GM12878 (cell line): ENCODE data around the gene MND1. TPM values are rescaled to one million over a fixed set of nuclear protein-coding genes. Genes with fewer than 3 reads are reported as not detected.

Experiments
- ATAC-seq: fragments of 200-7000 bp; cut with Tn5 transposase; 3 replicates; pipeline ENCODE4 v1.9.1; 2020; ENCODE audit warnings: mild to moderate bottlenecking, moderate library complexity
- BruUV-seq: library from RNA; stranded (reverse); fragments of 400-500 nt; replicated peaks from 2 replicates; lab custom pipeline; 2021; lab: Mats Ljungman, UMichigan
- CTCF ChIA-PET: fragments of 300-600 bp; sonication (Branson Sonifier 250); formaldehyde crosslinking; extraction: SDS; loops from one replicate; lab custom pipeline; 2021; ENCODE audit warnings: inconsistent platforms; lab: Yijun Ruan, JAX
- POLR2A ChIA-PET: fragments of 350-600 bp; formaldehyde crosslinking; extraction: SDS; loops from one replicate; lab custom pipeline; 2021; ENCODE audit warnings: inconsistent platforms; lab: Charles Lee
- RAD21 ChIA-PET: fragments of 300-600 bp; sonication (Branson Sonifier 250); formaldehyde crosslinking; loops from one replicate; lab custom pipeline; 2023; ENCODE audit warnings: antibody characterized with exemption; ENCODE audit not compliant: unreplicated experiment; lab: Charles Lee
- SMC1A ChIA-PET: fragments of 300-600 bp; sonication (Branson Sonifier 250); formaldehyde crosslinking; loops from one replicate; lab custom pipeline; 2023; ENCODE audit not compliant: unreplicated experiment, uncharacterized antibody; lab: Charles Lee
- DNase-seq: peaks from one replicate; pipeline ENCODE4 v3.0.0-alpha.2; 2011; ENCODE audit warnings: low read depth, low spot score
- FAIRE-seq: peaks from 3 replicates; lab custom pipeline; 2011; peaks lifted over from hg19 to GRCh38; lab: Jason Lieb, UNC
- H2AFZ ChIP-seq: 2 replicates; pipeline ENCODE4 v1.6.0; 2011; ENCODE audit warnings: low read depth, low read length, control low read depth; ENCODE audit not compliant: control insufficient read depth
- H3K27ac ChIP-seq: 2 replicates; pipeline ENCODE4 v1.5.1; 2011; ENCODE audit warnings: control low read depth; ENCODE audit not compliant: control insufficient read depth, insufficient read depth
- H3K27me3 ChIP-seq, 2 experiments: replicated peaks in 1 of 2; 2 replicates each; pipeline versions ENCODE4 v1.6.0 to v1.6.1; 2011; ENCODE audit warnings: low read length in 1 of 2; ENCODE audit not compliant: control insufficient read depth in 2 of 2, insufficient read depth in 2 of 2
- H3K36me3 ChIP-seq, 2 experiments: 2 replicates each; pipeline ENCODE4 v1.5.1; 2011; ENCODE audit warnings: low read length in 1 of 2; ENCODE audit not compliant: control insufficient read depth in 2 of 2, insufficient read depth in 2 of 2
- H3K4me1 ChIP-seq: 2 replicates; pipeline ENCODE4 v1.6.1; 2011; ENCODE audit warnings: mild to moderate bottlenecking, low read length, moderate library complexity, mixed read lengths; ENCODE audit not compliant: control insufficient read depth, insufficient read depth
- H3K4me2 ChIP-seq: 2 replicates; pipeline ENCODE4 v1.6.0; 2011; ENCODE audit warnings: control low read depth; ENCODE audit not compliant: control insufficient read depth, insufficient read depth
- H3K4me3 ChIP-seq: fragments of 200-600 bp; sonication (generic); 2 replicates; pipeline ENCODE4 v1.5.1; 2016
- H3K79me2 ChIP-seq: 2 replicates; pipeline ENCODE4 v1.6.0; 2011; ENCODE audit warnings: low read length; ENCODE audit not compliant: control insufficient read depth, insufficient read depth
- H3K9ac ChIP-seq: 2 replicates; pipeline ENCODE4 v1.8.0; 2011; ENCODE audit warnings: low read length, control low read depth, mixed read lengths; ENCODE audit not compliant: control insufficient read depth, insufficient read depth
- H3K9me3 ChIP-seq: replicated peaks from 3 replicates; pipeline ENCODE4 v1.5.1; 2011; ENCODE audit warnings: mild to moderate bottlenecking, low read length; ENCODE audit not compliant: control insufficient read depth, insufficient read depth
- H4K20me1 ChIP-seq: 2 replicates; pipeline ENCODE4 v1.6.0; 2011; ENCODE audit not compliant: control insufficient read depth, insufficient read depth
- EGR1 ChIP-seq, 2 experiments: IDR thresholded peaks; 1 replicate in 1 of 2; 2 replicates in 1 of 2; pipeline ENCODE4 v1.6.1; 2011 to 2012; ENCODE audit warnings: low read depth in 2 of 2, low read length in 2 of 2, borderline replicate concordance in 1 of 2, mild to moderate bottlenecking in 1 of 2, moderate library complexity in 1 of 2
- EP300 ChIP-seq, 2 experiments: fragments of 150-350 bp in 1 of 2; IDR thresholded peaks; 2 replicates each; pipeline ENCODE4 v1.6.1; 2011 to 2012; ENCODE audit warnings: low read depth in 2 of 2, low read length in 2 of 2, borderline replicate concordance in 1 of 2, improper control_type of control experiment in 1 of 2, inconsistent platforms in 1 of 2; ENCODE audit not compliant: control insufficient read depth in 1 of 2
- GABPA ChIP-seq: IDR thresholded peaks from 2 replicates; pipeline ENCODE4 v1.6.1; 2014; ENCODE audit warnings: antibody characterized with exemption, low read depth, mild to moderate bottlenecking, inconsistent platforms
- IRF4 ChIP-seq: IDR thresholded peaks from 2 replicates; pipeline ENCODE4 v1.6.1; 2011; ENCODE audit warnings: low read depth, low read length
- SIX5 ChIP-seq: IDR thresholded peaks from 2 replicates; pipeline ENCODE4 v1.6.1; 2011; ENCODE audit warnings: mild to moderate bottlenecking, low read depth, low read length, moderate library complexity; ENCODE audit not compliant: severe bottlenecking
- ZBED1 ChIP-seq: IDR thresholded peaks from 2 replicates; pipeline ENCODE4 v1.6.1; 2016; ENCODE audit warnings: borderline replicate concordance
- WGBS: methylation state at CpG from one replicate; pipeline ENCODE4 v1.1.6; 2016; ENCODE audit warnings: low lambda C conversion rate; ENCODE audit not compliant: insufficient replicate concordance, insufficient coverage; ENCODE audit errors: missing lambda C conversion rate; 5-methylcytosine and 5-hydroxymethylcytosine counted together
- in situ Hi-C: fragments of 300-500 bp; cut with MboI; formaldehyde crosslinking; loops from 9 replicates; pipeline ENCODE4 v1.14.3; 2018; ENCODE audit warnings: mixed read lengths
- intact Hi-C: fragments of 100-400 bp; cut with micrococcal nuclease; formaldehyde crosslinking; loops from one replicate; pipeline ENCODE4 v1.14.2; 2022; ENCODE audit not compliant: unreplicated experiment
- polyA plus RNA-seq, 11 experiments: library from polyadenylated mRNA; depleted of rRNA in 4 of 11; unstranded in 6 of 11; stranded (reverse) in 5 of 11; fragments of >200 nt; fragmentation: Nextera tagmentation in 4 of 11; fragmentation: Illumina TruSeq in 1 of 11; extraction: Ambion mirVana in 4 of 11; extraction: Trizol in 1 of 11; gene quantifications; 1 replicate in 1 of 11; 2 replicates in 10 of 11; pipeline versions ENCODE4 v1.2.1 to v1.2.3, GENCODE V29; 2011 to 2016; ENCODE audit warnings: inconsistent platforms in 2 of 11, missing spikeins in 2 of 11, low read depth in 1 of 11
- total RNA-seq, 4 experiments: library from RNA; depleted of rRNA in 3 of 4; stranded (reverse); fragments of >200 nt in 3 of 4; fragmentation: Illumina TruSeq in 1 of 4; extraction: Trizol in 1 of 4; gene quantifications; 2 replicates each; pipeline versions ENCODE4 v1.2.1 to v1.2.3, GENCODE V29; 2013 to 2021
- TF ChIP-seq, protein P1 (sequence below): fragments of 450-650 bp; IDR thresholded peaks from 2 replicates; pipeline ENCODE4 v1.6.1; 2018; ENCODE audit warnings: mild to moderate bottlenecking, low read depth, moderate library complexity; ENCODE audit not compliant: partially characterized antibody
- TF ChIP-seq, protein P2 (sequence below): IDR thresholded peaks from 2 replicates; pipeline ENCODE4 v1.6.1; 2012; ENCODE audit warnings: low read depth, low read length, improper control_type of control experiment
- TF ChIP-seq, protein P3 (sequence below): IDR thresholded peaks from 2 replicates; pipeline ENCODE4 v1.6.1; 2012; ENCODE audit warnings: low read length, inconsistent platforms
- TF ChIP-seq, protein P4 (sequence below): IDR thresholded peaks from 2 replicates; pipeline ENCODE4 v1.6.1; 2011; ENCODE audit warnings: low read depth, low read length, improper control_type of control experiment, borderline replicate concordance

The MND1 gene
- total and polyA plus RNA-seq, 10 of the 15 experiments (the other 5 are each of a cell fraction or from before 2014, with no cell fraction given): 17.7 to 58.1 (median 47.3) TPM

DNA sequence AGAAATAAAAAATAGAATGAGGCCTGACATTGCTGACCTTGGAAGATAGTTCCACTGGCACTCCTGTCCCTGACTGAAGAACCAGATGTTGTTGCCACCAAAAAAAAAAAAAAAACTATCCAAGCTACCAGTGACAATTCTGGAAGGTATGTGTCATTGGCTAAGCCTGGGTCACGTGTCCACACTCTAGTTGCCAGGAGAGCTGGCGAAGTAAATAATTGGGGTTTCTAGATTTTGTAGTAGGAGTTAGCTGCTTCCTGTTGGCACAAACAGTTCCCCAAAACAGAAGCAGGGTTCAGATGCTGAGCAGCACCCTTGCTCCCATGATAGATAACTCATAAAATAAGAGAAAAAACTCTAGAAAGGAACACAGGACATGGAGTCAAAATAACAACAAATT, 20.5 kb downstream of the MND1 start:
- H3K9me3 ChIP-seq: no peaks in the 10 kb centered on the region; the same call in 2 of the 3 replicates

DNA sequence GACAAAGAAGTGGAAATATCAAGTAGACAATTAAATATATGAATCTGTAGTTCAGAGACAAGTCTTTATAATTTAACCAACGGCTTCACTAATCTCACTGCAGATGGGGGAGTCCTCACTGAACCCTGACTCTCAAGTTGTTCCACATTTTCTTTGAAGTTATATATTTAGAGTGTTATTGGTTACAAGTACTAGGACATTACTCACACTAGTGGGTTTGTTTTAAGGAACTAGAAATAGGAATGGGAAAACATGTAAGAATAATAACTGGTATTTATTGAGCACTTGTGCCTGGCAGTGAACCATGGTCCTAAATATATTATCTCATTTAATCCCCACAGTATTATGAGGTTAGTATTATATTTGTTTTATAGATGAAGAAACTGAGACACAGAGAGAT, 22.0 kb downstream of the MND1 start:
- FAIRE-seq (no peak), DNase-seq (no peak), ATAC-seq (no peak)
- H3K79me2 ChIP-seq: no peaks in the 10 kb centered on the region
- RAD21 ChIA-PET: no interaction called here
- H3K27me3 ChIP-seq: no peaks in the 10 kb centered on the region
- WGBS: 63% methylated on average over 1 of the region's 1 CpG
- SMC1A ChIA-PET: no interaction called here
- H3K4me3 ChIP-seq: no peak overlapping the region
- no peak overlapping the region for H3K9ac ChIP-seq
- no peaks in the 10 kb centered on the region for H3K4me1 ChIP-seq
- CTCF ChIA-PET: no interaction called here
- no TSS peak for BruUV-seq
- no peaks in the 10 kb centered on the region for H4K20me1 ChIP-seq
- H3K27ac ChIP-seq: no peak overlapping the region
- no peak overlapping the region for H3K4me2 ChIP-seq
- no peak overlapping the region for H2AFZ ChIP-seq
- peaks cover 2 to 3% of the 10 kb centered on the region in 2 experiments; a peak in 1 of 4 replicates for H3K36me3 ChIP-seq
- intact Hi-C loops (no loop called here), in situ Hi-C loops (no loop called here)
- POLR2A ChIA-PET: no interaction called here
- H3K9me3 ChIP-seq: no peaks in the 10 kb centered on the region; the same call in 2 of the 3 replicates
- no peak for TF ChIP-seq ZBED1
- TF ChIP-seq, protein P1, sequence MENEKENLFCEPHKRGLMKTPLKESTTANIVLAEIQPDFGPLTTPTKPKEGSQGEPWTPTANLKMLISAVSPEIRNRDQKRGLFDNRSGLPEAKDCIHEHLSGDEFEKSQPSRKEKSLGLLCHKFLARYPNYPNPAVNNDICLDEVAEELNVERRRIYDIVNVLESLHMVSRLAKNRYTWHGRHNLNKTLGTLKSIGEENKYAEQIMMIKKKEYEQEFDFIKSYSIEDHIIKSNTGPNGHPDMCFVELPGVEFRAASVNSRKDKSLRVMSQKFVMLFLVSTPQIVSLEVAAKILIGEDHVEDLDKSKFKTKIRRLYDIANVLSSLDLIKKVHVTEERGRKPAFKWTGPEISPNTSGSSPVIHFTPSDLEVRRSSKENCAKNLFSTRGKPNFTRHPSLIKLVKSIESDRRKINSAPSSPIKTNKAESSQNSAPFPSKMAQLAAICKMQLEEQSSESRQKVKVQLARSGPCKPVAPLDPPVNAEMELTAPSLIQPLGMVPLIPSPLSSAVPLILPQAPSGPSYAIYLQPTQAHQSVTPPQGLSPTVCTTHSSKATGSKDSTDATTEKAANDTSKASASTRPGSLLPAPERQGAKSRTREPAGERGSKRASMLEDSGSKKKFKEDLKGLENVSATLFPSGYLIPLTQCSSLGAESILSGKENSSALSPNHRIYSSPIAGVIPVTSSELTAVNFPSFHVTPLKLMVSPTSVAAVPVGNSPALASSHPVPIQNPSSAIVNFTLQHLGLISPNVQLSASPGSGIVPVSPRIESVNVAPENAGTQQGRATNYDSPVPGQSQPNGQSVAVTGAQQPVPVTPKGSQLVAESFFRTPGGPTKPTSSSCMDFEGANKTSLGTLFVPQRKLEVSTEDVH: no peak
- TF ChIP-seq, protein P2, sequence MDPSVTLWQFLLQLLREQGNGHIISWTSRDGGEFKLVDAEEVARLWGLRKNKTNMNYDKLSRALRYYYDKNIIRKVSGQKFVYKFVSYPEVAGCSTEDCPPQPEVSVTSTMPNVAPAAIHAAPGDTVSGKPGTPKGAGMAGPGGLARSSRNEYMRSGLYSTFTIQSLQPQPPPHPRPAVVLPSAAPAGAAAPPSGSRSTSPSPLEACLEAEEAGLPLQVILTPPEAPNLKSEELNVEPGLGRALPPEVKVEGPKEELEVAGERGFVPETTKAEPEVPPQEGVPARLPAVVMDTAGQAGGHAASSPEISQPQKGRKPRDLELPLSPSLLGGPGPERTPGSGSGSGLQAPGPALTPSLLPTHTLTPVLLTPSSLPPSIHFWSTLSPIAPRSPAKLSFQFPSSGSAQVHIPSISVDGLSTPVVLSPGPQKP: no peak
- TF ChIP-seq, protein P3, sequence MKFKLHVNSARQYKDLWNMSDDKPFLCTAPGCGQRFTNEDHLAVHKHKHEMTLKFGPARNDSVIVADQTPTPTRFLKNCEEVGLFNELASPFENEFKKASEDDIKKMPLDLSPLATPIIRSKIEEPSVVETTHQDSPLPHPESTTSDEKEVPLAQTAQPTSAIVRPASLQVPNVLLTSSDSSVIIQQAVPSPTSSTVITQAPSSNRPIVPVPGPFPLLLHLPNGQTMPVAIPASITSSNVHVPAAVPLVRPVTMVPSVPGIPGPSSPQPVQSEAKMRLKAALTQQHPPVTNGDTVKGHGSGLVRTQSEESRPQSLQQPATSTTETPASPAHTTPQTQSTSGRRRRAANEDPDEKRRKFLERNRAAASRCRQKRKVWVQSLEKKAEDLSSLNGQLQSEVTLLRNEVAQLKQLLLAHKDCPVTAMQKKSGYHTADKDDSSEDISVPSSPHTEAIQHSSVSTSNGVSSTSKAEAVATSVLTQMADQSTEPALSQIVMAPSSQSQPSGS: no peak

More for the DNA sequence above, 20.5 kb downstream of the MND1 start:
- Histone ChIP-seq H3K4me3 (no peak overlapping the region), H3K27me3 (no peaks in the 10 kb centered on the region), H3K27ac (no peak overlapping the region), H3K9ac (no peak overlapping the region), H3K4me2 (no peak overlapping the region), H4K20me1 (no peaks in the 10 kb centered on the region), H2AFZ (no peak overlapping the region), H3K4me1 (no peaks in the 10 kb centered on the region), H3K36me3 (peaks cover 2 to 5% of the 10 kb centered on the region in 2 experiments; a peak in 2 of 4 replicates), H3K79me2 (no peaks in the 10 kb centered on the region)
- no peak for TF ChIP-seq EP300 (IDR thresholded peaks at IDR 0.05; ENCODE audit: borderline replicate concordance in 1 of 2, control insufficient read depth in 1 of 2, low read depth in 2 of 2, low read length in 2 of 2)
- TF ChIP-seq EGR1 (IDR thresholded peaks at IDR 0.05; ENCODE audit: borderline replicate concordance in 1 of 2, low read depth in 2 of 2, low read length in 2 of 2): no peak
- no peak for TF ChIP-seq GABPA
- no peak for TF ChIP-seq SIX5
- TF ChIP-seq IRF4: no peak
- TF ChIP-seq, protein P4, sequence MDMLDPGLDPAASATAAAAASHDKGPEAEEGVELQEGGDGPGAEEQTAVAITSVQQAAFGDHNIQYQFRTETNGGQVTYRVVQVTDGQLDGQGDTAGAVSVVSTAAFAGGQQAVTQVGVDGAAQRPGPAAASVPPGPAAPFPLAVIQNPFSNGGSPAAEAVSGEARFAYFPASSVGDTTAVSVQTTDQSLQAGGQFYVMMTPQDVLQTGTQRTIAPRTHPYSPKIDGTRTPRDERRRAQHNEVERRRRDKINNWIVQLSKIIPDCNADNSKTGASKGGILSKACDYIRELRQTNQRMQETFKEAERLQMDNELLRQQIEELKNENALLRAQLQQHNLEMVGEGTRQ: no peak
- ChIA-PET SMC1A (interaction anchor here (0.6 to 2.2 kb wide), 6 partner anchors 9 to 278 kb away, joined by 3 to 6 read pairs (median 4); no protein-coding TSS in a partner anchor), RAD21 (interaction anchor here (1.0 to 1.6 kb wide), 2 partner anchors 10 to 278 kb away, joined by 3 read pairs; no protein-coding TSS in a partner anchor), POLR2A (interaction anchor here (0.6 to 1.1 kb wide), 4 partner anchors 8 to 559 kb away, joined by 3 to 7 read pairs (median 3); no protein-coding TSS in a partner anchor), CTCF (interaction anchor here (0.6 to 0.7 kb wide), 2 partner anchors 10 to 332 kb away, joined by 3 to 6 read pairs; no protein-coding TSS in a partner anchor)
- DNase-seq: no peak
- in situ Hi-C loops: no loop called here
- 97% methylated on average over 2 of the region's 2 CpGs for WGBS
- no peak for FAIRE-seq
- intact Hi-C loops: no loop called here
- peak; percentile 41 for ATAC-seq
- no TSS peak for BruUV-seq
